SK-N-MC (cell line): ENCODE results near the gene SPOP.

Source experiments
- EZH2 ChIP-seq: fragments of 200-600 bp; sonication (generic); IDR thresholded peaks from one replicate; pipeline ENCODE4 v1.6.1; 2017; ENCODE audit warnings: antibody characterized with exemption
- FOXP2 ChIP-seq: optimal IDR thresholded peaks from 2 replicates; pipeline ENCODE3; 2011; ENCODE audit warnings: mild to moderate bottlenecking, moderate library complexity; ENCODE audit not compliant: insufficient read depth; ENCODE audit errors: extremely low read length, control extremely low read depth
- POLR2AphosphoS5 ChIP-seq: IDR thresholded peaks from 2 replicates; pipeline ENCODE4 v1.6.1; 2012; ENCODE audit warnings: mild to moderate bottlenecking, low read depth, low read length, borderline replicate concordance

DNA sequence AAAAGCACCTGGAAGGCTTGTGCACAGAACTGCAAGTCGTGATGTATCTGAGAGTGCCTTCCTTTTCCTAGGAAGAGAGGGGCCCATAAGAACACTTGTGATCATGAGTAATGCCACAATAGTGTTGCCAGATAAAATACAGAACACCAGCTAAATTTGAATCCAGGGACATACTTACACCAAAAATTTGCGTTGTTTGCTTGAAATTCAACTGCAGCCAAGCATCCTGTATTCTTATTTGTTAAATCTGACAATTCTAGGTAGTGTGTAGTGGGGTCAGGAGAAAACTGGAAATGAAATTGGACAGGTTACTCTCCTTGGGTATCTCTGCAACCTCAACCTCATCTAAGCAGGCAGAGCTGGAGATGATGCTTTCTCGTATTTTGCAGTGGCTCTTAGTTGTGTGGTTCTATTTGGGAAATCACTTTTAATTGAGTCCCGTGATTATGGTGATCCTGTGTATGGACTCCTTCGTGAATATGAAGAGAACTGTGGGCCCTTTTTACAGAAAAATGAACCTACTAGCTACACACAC, 17.9 kb upstream of the SPOP start:
- TF ChIP-seq EZH2 (no peak), FOXP2 (no peak), POLR2AphosphoS5 (no peak)
